H9 (cell line): ENCODE data around the gene DELE1. TPM values are rescaled to one million over a fixed set of nuclear protein-coding genes. Genes with fewer than 3 reads are reported as not detected.

ENCODE experiments used
- DNase-seq: peaks from one replicate; pipeline ENCODE4 v3.0.0-alpha.2; 2017
- H2AFZ ChIP-seq: one replicate; pipeline ENCODE4 v1.6.1; 2013; ENCODE audit warnings: mild to moderate bottlenecking, low read length, control low read depth, moderate library complexity
- H2AK5ac ChIP-seq: 2 replicates; pipeline ENCODE4 v1.6.1; 2013; ENCODE audit warnings: low read length, control low read depth, mixed read lengths; ENCODE audit not compliant: insufficient read length
- H2BK120ac ChIP-seq: one replicate; pipeline ENCODE4 v1.6.1; 2013; ENCODE audit warnings: low read depth, mild to moderate bottlenecking, low read length, control low read depth, inconsistent platforms; ENCODE audit not compliant: poor library complexity, severe bottlenecking
- H2BK12ac ChIP-seq: 2 replicates; pipeline ENCODE4 v1.6.1; 2013; ENCODE audit warnings: low read length, control low read depth, mixed read lengths, low read depth; ENCODE audit not compliant: insufficient read length
- H2BK15ac ChIP-seq: 2 replicates; pipeline ENCODE4 v1.6.1; 2013; ENCODE audit warnings: low read depth, low read length, control low read depth
- H2BK20ac ChIP-seq: one replicate; pipeline ENCODE4 v1.6.1; 2013; ENCODE audit warnings: low read depth, mild to moderate bottlenecking, low read length, control low read depth, inconsistent platforms; ENCODE audit not compliant: poor library complexity, severe bottlenecking
- H2BK5ac ChIP-seq: 2 replicates; pipeline ENCODE4 v1.6.1; 2013; ENCODE audit warnings: low read length, control low read depth, mixed read lengths; ENCODE audit not compliant: insufficient read length
- H3K14ac ChIP-seq: 2 replicates; pipeline ENCODE4 v1.6.1; 2013; ENCODE audit warnings: low read length, control low read depth; ENCODE audit not compliant: insufficient read depth
- H3K18ac ChIP-seq: 2 replicates; pipeline ENCODE4 v1.6.1; 2013; ENCODE audit warnings: low read depth, mild to moderate bottlenecking, mixed read lengths, low read length, control low read depth; ENCODE audit not compliant: insufficient read length
- H3K23ac ChIP-seq: 2 replicates; pipeline ENCODE4 v1.6.1; 2013; ENCODE audit warnings: low read length, control low read depth, mixed read lengths, low read depth; ENCODE audit not compliant: insufficient read length
- H3K23me2 ChIP-seq: 2 replicates; pipeline ENCODE4 v1.6.1; 2013; ENCODE audit warnings: low read depth, mild to moderate bottlenecking, mixed read lengths, low read length, control low read depth; ENCODE audit not compliant: insufficient read length, poor library complexity, severe bottlenecking
- H3K27ac ChIP-seq: 2 replicates; pipeline ENCODE4 v1.5.1; 2013; ENCODE audit warnings: low read length, control low read depth, mixed read lengths, low read depth; ENCODE audit not compliant: insufficient read length
- H3K27me3 ChIP-seq: 2 replicates; pipeline ENCODE4 v1.6.1; 2013; ENCODE audit warnings: low read length, control low read depth, inconsistent platforms; ENCODE audit not compliant: insufficient read depth
- H3K4ac ChIP-seq: 2 replicates; pipeline ENCODE4 v1.6.1; 2013; ENCODE audit warnings: low read depth, mild to moderate bottlenecking, control low read depth, inconsistent platforms, low read length, moderate library complexity
- H3K4me1 ChIP-seq: 2 replicates; pipeline ENCODE4 v1.6.1; 2013; ENCODE audit warnings: low read length, control low read depth, inconsistent platforms; ENCODE audit not compliant: insufficient read depth
- H3K4me2 ChIP-seq: 2 replicates; pipeline ENCODE4 v1.6.1; 2013; ENCODE audit warnings: low read length, control low read depth, mixed read lengths; ENCODE audit not compliant: insufficient read length, insufficient read depth
- H3K56ac ChIP-seq: 2 replicates; pipeline ENCODE4 v1.6.1; 2013; ENCODE audit warnings: low read depth, mild to moderate bottlenecking, mixed read lengths, low read length, control low read depth; ENCODE audit not compliant: insufficient read length
- H3K79me1 ChIP-seq: 2 replicates; pipeline ENCODE4 v1.6.1; 2013; ENCODE audit warnings: low read depth, mild to moderate bottlenecking, moderate library complexity, low read length, control low read depth, inconsistent platforms; ENCODE audit not compliant: insufficient read depth, poor library complexity, severe bottlenecking
- H3K79me2 ChIP-seq: 2 replicates; pipeline ENCODE4 v1.6.1; 2013; ENCODE audit warnings: low read length, control low read depth, inconsistent platforms; ENCODE audit not compliant: insufficient read depth
- H3K9ac ChIP-seq: 2 replicates; pipeline ENCODE4 v1.6.1; 2013; ENCODE audit warnings: low read length, control low read depth, mixed read lengths; ENCODE audit not compliant: insufficient read length; ENCODE audit errors: extremely low read depth
- H3K9me3 ChIP-seq: one replicate; pipeline ENCODE4 v1.6.1; 2013; ENCODE audit warnings: low read depth, low read length, inconsistent platforms; ENCODE audit not compliant: control insufficient read depth
- H3T11ph ChIP-seq: one replicate; pipeline ENCODE4 v1.6.1; 2013; ENCODE audit warnings: mild to moderate bottlenecking, low read length, control low read depth, inconsistent platforms
- H4K20me1 ChIP-seq: one replicate; pipeline ENCODE4 v1.6.1; 2013; ENCODE audit not compliant: control insufficient read depth, insufficient read length, insufficient read depth
- H4K5ac ChIP-seq: 2 replicates; pipeline ENCODE4 v1.6.1; 2013; ENCODE audit warnings: low read depth, mild to moderate bottlenecking, mixed read lengths, low read length, control low read depth; ENCODE audit not compliant: insufficient read length
- H4K8ac ChIP-seq: replicated peaks from 2 replicates; pipeline ENCODE4 v1.6.1; 2013; ENCODE audit warnings: low read length, control low read depth, mixed read lengths, low read depth; ENCODE audit not compliant: insufficient read length
- H4K91ac ChIP-seq: 2 replicates; pipeline ENCODE4 v1.6.1; 2013; ENCODE audit warnings: low read depth, mild to moderate bottlenecking, moderate library complexity, mixed read lengths, low read length, control low read depth; ENCODE audit not compliant: insufficient read length
- H3K27ac Mint-ChIP-seq, 3 experiments: 2 replicates in 2 of 3; 3 replicates in 1 of 3; pipeline ENCODE4 v1.8.0; 2020 to 2021; ENCODE audit warnings: mixed read lengths in 3 of 3, mild to moderate bottlenecking in 1 of 3, moderate library complexity in 1 of 3
- H3K27me3 Mint-ChIP-seq: 2 replicates; pipeline ENCODE4 v1.8.0; 2021; ENCODE audit warnings: low read depth, mild to moderate bottlenecking, moderate library complexity, mixed read lengths
- H3K36me3 Mint-ChIP-seq, 3 experiments: 2 replicates in 2 of 3; 3 replicates in 1 of 3; pipeline ENCODE4 v1.8.0; 2020 to 2021; ENCODE audit warnings: low read depth in 3 of 3, mixed read lengths in 3 of 3; ENCODE audit not compliant: insufficient read depth in 1 of 3
- H3K4me1 Mint-ChIP-seq, 2 experiments: 2 replicates each; pipeline ENCODE4 v1.8.0; 2020; ENCODE audit warnings: mixed read lengths in 2 of 2
- H3K4me3 Mint-ChIP-seq, 2 experiments: 2 replicates in 1 of 2; 3 replicates in 1 of 2; pipeline ENCODE4 v1.8.0; 2020 to 2021; ENCODE audit warnings: mild to moderate bottlenecking in 2 of 2, mixed read lengths in 2 of 2, moderate library complexity in 1 of 2
- H3K9me3 Mint-ChIP-seq, 2 experiments: 2 replicates in 1 of 2; 3 replicates in 1 of 2; pipeline ENCODE4 v1.8.0; 2020; ENCODE audit warnings: mild to moderate bottlenecking in 2 of 2, mixed read lengths in 2 of 2, moderate library complexity in 1 of 2
- WGBS: extraction: QIAGEN DNeasy Blood & Tissue Kit; methylation state at CpG from one replicate; pipeline ENCODE4 v1.1.7; 2013; ENCODE audit warnings: missing lambda C conversion rate, low lambda C conversion rate, mixed read lengths; ENCODE audit not compliant: insufficient read length; ENCODE audit errors: extremely low coverage; 5-methylcytosine and 5-hydroxymethylcytosine counted together
- total RNA-seq: library from RNA; stranded (reverse); gene quantifications from 2 replicates; pipeline ENCODE4 v1.2.1, GENCODE V29; 2021
- TF ChIP-seq, protein P1 (sequence below): fragments of 200-600 bp; sonication (generic); conservative IDR thresholded peaks from 3 replicates; pipeline ENCODE4 v1.8.0; 2021; ENCODE audit warnings: antibody characterized with exemption, mild to moderate bottlenecking

DELE1 gene
- total RNA-seq, 1 experiment from 2014 or later = 75.3 TPM

DNA sequence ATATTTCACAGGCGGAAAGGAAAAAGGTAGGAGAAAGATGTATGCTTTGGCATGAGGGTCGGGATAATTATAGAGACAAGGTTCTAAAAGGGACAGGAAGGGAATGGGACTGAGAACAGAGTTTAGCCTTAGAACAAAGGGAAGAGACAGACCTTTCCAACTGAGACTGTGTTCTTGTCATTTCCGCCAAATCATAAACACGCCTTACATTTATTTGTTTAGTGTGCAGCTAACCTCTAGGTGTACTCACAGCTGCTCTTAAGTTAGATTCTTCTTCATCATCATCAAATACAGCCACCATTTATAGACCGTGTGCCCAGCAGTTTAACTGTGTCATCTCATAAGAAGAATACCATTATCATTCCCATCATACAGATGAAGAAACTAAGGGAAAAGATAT, 5.9 kb upstream of the DELE1 start:
- Histone ChIP-seq H2BK15ac (no peak overlapping the region), H3K79me1 (no peaks in the 10 kb centered on the region), H4K5ac (no peak overlapping the region), H2AK5ac (no peak overlapping the region), H3K4me1 (peaks cover 2% of the 10 kb centered on the region; the same call in 1 of the 2 replicates), H3K79me2 (no peaks in the 10 kb centered on the region), H3K27ac (no peak overlapping the region), H2AFZ (no peak overlapping the region), H2BK120ac (no peak overlapping the region), H3K27me3 (no peaks in the 10 kb centered on the region; the same call in 1 of the 2 replicates), H3K23ac (no peak overlapping the region), H3K56ac (no peak overlapping the region), H2BK12ac (no peak overlapping the region), H2BK20ac (no peak overlapping the region), H4K20me1 (no peaks in the 10 kb centered on the region), H3K9me3 (no peaks in the 10 kb centered on the region), H3K4me2 (no peak overlapping the region), H3K14ac (no peak overlapping the region), H4K8ac (no peak overlapping the region), H3K4ac (no peak overlapping the region), H2BK5ac (no peak overlapping the region), H3T11ph (no peak overlapping the region), H3K9ac (no peak overlapping the region), H3K23me2 (peaks cover 4% of the 10 kb centered on the region), H4K91ac (no peak overlapping the region), H3K18ac (no peak overlapping the region)
- Mint-ChIP-seq H3K9me3 (no peaks in the 10 kb centered on the region; a peak in 1 of 5 replicates), H3K4me1 (peaks cover 22 to 31% of the 10 kb centered on the region in 2 experiments), H3K4me3 (no peak overlapping the region), H3K36me3 (no peaks in the 10 kb centered on the region), H3K27ac (no peak overlapping the region), H3K27me3 (peaks cover 42% of the 10 kb centered on the region)
- TF ChIP-seq, protein P1, sequence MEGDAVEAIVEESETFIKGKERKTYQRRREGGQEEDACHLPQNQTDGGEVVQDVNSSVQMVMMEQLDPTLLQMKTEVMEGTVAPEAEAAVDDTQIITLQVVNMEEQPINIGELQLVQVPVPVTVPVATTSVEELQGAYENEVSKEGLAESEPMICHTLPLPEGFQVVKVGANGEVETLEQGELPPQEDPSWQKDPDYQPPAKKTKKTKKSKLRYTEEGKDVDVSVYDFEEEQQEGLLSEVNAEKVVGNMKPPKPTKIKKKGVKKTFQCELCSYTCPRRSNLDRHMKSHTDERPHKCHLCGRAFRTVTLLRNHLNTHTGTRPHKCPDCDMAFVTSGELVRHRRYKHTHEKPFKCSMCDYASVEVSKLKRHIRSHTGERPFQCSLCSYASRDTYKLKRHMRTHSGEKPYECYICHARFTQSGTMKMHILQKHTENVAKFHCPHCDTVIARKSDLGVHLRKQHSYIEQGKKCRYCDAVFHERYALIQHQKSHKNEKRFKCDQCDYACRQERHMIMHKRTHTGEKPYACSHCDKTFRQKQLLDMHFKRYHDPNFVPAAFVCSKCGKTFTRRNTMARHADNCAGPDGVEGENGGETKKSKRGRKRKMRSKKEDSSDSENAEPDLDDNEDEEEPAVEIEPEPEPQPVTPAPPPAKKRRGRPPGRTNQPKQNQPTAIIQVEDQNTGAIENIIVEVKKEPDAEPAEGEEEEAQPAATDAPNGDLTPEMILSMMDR = no peak
- no CpG with 5 or more reads among the region's 5 CpGs for WGBS
- no peak for DNase-seq
